ENCODE data around the gene SLC39A11.

The SLC39A11 gene

GRCh38 chr17:72602517-72603419 is 489.7 kb downstream of the SLC39A11 start:
- H3K4me3 ChIP-seq (ENCODE audit: low read length) = no peak overlapping the region
- DNase-seq (ENCODE audit: low read depth) = peak; percentile 64
- peak; percentile 38 for TF ChIP-seq CTCF (conservative IDR thresholded peaks at IDR 0.05; ENCODE audit: low read depth, low read length)

- TF ChIP-seq CTCF (conservative IDR thresholded peaks at IDR 0.05; ENCODE audit: low read depth, low read length) = no peak
- DNase-seq (ENCODE audit: low read depth) = peak; percentile 68
- no peak overlapping the region for H3K4me3 ChIP-seq (ENCODE audit: low read length)
Observed at GRCh38 chr17:72600934-72601333, 491.6 kb downstream of the SLC39A11 start.

- no peak for TF ChIP-seq CTCF (conservative IDR thresholded peaks at IDR 0.05; ENCODE audit: low read depth, low read length)
- H3K4me3 ChIP-seq (ENCODE audit: low read length) = no peak overlapping the region
- no peak for DNase-seq (ENCODE audit: low read depth)
Observed at GRCh38 chr17:72599891-72600290, 492.6 kb downstream of the SLC39A11 start.

DNA sequence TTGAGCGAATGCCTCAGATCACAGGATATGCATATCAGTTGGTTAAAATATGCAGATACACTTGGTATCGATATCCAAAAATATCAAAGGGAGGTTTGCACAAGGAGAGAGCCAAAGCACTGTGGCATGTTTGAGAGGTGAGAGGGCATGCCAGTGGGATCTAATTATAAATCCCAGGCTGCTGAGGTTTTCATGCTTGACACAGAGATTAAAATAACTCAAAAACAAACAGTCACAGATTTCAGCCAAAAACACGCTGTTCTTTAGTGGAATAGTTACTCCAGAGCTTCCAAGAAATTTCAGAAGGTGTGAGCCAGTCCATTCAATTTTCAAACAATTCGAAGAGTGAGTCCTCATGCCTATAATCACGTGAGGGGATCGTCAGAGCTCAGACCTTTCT is 493.8 kb downstream of the SLC39A11 start:
- no peak for DNase-seq (ENCODE audit: low read depth)
- no peak overlapping the region for H3K4me3 ChIP-seq (ENCODE audit: low read length)
- no peak for TF ChIP-seq CTCF (conservative IDR thresholded peaks at IDR 0.05; ENCODE audit: low read depth, low read length)

DNA sequence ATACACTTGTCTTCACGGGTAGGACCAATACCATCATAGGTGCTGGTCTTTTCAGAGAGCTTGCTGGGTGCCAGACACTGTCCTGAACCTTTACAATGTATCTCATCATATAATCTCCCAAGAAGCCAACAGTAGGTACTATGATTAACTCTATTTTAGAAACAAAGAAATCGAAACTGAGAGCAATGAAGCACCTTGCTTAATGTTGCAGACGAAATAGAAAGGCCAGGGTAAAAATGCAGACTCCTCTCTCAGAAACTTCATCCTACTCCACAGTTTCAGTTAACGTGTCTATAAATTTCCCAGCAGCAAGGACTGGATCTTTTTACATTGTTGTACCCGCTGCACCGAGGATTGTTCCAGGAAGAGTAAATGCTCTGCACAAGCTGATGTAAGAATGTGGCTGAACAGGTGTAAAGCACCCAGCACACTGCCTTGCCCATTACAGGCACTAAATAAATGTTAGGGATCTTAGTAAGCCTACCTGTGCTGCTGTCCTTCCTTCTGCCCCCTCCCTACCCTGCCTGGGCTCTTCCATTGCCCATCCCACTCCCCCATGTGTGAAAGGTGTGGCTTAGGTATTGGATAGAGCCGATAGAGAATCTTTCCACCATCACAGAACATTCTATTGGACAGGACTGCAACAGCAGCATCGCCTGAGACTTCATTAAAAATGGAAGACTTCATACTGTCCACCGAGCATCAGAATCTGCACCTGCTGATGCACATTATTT is 495.0 kb downstream of the SLC39A11 start:
- no peak for TF ChIP-seq CTCF (conservative IDR thresholded peaks at IDR 0.05; ENCODE audit: low read depth, low read length)
- H3K4me3 ChIP-seq (ENCODE audit: low read length) = no peak overlapping the region
- DNase-seq (ENCODE audit: low read depth) = no peak
